Posterior vena cava (tissue), 2 donors: ENCODE data around the gene PCDH9. TPM values are rescaled to one million over a fixed set of nuclear protein-coding genes. Genes with fewer than 3 reads are reported as not detected.
A peak's percentile ranks its signal among the peaks of the same experiment; 100 is the strongest.

ENCODE experiments used
- DNase-seq: peaks from one replicate; pipeline ENCODE4 v3.0.0-alpha.2; 2020; ENCODE audit warnings: low spot score
- intact Hi-C, 2 donors: fragments of 100-400 bp; cut with DNase I; formaldehyde crosslinking; loops; one replicate each; pipeline versions ENCODE4 v1.14.1 to v1.14.2; 2022 to 2023
- total RNA-seq, 2 donors: library from RNA; stranded (reverse); fragmentation: NEBNext Ultra II Directional; extraction: Animal tissue kit (Norgen Biotek cat#: 25700); gene quantifications; one replicate each; pipeline ENCODE4 v1.2.1, GENCODE V29; 2021
- donor health status: DM: yes; HTN: yes; CAD: no.
- donor health status: DM: yes; HTN: yes; CAD: no.

The PCDH9 gene
- total RNA-seq, 2 donors from 2014 or later = 1.6 to 2.4 TPM

DNA sequence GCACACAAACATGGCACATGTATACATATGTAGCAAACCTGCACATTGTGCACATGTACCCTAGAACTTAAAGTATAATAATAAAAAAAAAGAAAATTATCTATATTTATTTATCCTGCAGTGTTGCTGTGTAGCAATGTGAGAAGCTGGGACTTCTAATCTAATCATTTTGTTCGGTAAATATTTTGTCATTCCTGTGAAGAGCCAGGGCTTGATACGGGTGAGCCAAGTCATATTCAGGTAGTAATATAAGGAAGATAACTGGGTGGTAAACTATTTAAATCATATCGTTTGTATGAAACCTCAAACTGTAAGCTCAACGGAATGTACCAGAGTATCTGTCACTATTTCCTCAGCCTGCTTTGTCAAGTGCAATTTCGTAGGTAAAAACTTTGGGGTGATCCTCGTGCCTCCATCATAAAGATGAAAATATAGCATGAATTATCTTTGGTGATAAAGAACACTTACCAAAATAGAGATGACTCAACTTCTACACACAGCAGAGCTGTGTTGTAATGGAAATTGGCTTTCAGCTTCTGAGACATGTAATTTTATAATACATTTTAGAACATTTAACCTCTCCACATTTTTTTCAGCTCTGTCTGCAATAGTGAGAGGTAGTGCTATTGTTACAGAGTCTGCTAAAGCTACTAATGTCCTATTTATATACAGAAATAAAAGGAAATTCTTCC, 92.9 kb downstream of the PCDH9 start:
- intact Hi-C loops = no loop called here
- no peak for DNase-seq

DNA sequence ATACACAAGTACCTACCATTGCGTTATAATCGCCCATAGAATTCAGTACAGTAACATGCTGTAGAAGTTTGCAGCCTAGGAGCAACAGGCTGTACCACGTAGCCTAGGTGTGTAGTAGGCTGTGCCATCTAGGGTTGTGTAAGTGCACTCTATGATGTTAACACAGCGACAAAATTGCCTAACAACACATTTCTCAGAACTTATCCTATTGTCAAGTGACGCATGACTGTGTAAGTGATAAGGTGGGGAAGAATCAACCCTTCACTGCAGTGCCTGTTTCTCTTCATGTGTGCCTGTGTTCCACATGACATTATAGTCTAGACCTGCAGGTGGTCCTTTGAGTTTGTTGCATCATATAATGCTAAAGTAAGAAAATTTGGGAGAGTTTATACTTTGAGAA, 94.0 kb downstream of the PCDH9 start:
- DNase-seq = no peak
- intact Hi-C loops = no loop called here

DNA sequence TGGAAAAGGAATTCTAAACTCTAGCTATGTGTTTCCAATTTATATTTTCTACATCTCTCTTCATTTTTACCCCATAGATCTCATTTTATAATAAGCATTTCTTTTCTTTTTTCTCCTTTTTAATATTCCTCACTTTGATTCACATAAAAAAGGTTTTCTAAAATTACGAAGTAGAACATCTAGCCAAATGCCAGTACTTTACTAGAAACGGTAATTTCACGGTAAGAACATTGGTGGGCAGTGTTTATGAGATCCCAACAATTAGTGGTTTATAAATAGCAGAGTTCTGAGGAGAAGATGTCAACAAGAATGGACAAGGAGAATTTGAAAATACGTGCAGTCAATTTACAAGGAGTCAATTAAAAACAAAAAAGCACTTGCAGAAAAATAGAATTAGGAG, 94.8 kb downstream of the PCDH9 start:
- no peak for DNase-seq
- intact Hi-C loops = no loop called here

DNA sequence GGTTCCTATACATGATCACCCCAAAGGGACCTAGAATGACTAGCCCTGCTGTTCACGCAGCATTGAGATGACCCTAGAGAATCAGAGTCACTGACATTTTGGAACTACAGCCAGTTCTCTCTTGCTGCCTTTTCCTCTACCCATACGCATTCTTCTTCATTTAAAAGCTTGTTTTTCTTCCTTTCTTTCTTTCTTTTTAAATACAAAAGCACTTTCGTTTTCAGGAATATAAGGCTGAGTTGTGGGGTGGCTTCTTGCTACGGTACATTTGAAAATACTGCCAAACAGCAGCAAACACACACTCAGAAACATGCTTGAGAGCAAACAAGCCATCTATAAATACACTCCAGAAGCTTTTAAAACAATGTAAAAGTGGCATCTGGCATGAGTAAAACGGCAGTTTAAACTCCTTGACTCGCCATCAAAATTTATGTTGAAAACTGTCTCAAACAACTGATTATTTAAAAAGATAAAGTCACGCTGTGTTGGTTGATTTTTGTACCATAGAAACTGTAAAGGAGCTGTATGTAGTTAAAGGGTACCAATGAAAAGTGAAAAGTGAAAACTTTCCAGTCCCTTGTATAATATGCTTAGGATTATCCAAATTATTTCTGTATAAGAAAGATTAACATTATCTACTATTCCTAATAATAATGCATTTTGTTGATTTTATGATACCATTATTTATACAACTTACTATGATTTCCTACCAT, 95.6 kb downstream of the PCDH9 start:
- DNase-seq = no peak
- intact Hi-C loops = no loop called here

DNA sequence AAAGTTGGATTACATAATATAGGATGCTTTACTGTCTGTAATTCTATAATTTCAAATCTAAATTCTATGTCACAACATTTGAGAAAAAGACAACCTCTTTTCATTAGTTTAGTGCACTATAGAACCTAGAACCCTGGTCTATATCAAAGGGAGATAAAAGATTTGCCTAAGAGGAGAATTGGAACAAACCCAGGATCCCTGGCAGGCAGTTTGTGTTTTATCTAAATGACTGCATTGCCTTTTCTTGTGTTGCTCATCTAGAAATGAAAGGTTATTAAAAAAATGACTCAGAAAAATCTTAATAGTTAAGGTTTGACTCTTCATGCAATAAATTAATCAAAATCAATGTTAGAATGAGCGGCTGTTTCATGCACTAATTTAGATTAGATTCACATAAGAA, 96.7 kb downstream of the PCDH9 start:
- DNase-seq = no peak
- intact Hi-C loops = no loop called here

DNA sequence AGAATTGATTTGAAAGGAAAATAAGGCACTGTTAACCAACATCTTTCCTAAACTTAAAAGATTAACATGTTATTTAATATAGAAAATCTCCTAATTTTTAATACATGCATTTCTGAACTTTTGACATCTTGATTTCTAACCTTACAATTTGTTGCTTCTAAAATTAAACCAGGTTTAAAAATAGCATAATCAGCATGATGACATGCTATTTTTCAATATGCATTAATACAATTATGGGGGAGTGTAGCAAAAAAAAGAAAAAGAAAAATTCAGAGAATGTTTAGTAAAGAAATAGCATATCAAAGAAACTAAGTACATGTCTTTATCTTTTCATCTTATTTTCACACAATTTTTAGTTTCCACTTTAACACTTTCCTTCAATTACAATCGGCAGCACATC, 98.7 kb downstream of the PCDH9 start:
- intact Hi-C loops = no loop called here
- DNase-seq = no peak

DNA sequence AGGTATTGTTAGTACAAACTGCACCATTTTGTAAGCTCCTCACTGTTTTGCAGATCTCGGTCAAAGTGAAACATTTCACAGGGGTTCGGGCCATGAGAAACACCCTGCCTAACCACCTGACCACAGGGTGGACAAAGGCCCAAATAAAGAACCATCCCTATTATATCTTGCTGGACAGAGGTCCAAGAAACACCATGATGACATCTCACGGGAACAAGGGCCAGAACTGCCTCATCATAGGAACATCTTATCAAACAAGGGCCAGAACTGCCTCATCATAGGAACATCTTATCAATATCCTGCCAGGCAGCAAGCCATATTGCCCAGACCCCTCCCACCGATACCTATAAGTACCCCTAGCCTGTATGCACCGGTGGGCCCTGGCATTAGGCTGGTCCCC, 99.7 kb downstream of the PCDH9 start:
- intact Hi-C loops = no loop called here
- DNase-seq = peak; percentile 30

DNA sequence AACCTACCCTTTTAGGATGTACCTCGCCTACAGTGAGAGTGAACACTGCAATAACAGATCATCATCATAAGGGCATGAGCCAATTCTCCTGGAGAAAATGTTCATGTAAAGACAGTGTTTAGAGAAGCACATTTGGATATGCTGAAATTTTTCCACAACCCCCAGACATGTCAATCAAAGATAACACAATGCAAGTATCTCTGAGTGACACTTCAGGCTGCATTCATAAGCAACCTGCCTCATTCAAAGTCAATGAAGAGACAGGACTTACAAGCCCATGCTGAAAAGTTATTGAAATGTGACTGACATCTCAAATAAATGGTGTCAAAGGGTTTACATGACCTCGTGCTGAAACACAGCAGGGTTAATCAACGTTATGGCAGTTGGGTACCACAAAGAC, 102.0 kb downstream of the PCDH9 start:
- intact Hi-C loops = no loop called here
- no peak for DNase-seq

DNA sequence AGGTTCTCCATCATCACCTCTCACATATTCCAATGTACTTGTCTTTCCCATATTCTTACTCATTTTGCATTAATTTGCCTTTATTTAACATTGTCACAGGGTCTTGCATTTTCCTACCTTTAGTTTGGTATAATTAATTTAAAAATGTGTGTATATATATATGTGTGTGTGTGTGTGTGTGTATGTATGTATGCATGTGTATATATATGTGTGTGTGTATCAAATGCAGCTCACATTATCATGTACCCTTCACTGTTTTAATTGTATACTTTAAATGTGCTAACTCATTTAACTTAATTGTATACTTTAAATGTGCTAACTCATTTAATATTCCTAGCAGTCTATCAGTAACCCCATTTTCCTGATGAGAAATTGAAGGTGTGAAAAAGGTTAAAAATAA, 104.5 kb downstream of the PCDH9 start:
- DNase-seq = no peak
- intact Hi-C loops = no loop called here

DNA sequence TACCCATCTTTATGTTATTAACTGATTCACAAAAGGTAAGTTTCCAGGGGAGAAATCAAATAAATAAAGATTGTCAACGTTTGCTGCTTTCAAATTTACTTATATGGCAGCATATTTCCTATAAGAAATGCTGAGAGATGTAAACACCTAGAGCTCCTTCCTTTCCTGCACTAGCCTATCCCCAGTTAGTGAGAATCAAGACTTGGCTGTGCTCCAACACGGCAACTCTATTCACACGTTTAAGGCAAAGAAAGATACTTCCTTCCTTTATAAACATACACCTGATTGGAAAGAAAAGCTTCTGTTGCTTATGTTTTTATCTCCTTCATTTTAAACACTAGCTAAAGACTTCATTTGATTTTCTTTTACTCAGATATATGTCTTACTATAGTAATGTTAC, 107.0 kb downstream of the PCDH9 start:
- intact Hi-C loops = no loop called here
- DNase-seq = no peak

DNA sequence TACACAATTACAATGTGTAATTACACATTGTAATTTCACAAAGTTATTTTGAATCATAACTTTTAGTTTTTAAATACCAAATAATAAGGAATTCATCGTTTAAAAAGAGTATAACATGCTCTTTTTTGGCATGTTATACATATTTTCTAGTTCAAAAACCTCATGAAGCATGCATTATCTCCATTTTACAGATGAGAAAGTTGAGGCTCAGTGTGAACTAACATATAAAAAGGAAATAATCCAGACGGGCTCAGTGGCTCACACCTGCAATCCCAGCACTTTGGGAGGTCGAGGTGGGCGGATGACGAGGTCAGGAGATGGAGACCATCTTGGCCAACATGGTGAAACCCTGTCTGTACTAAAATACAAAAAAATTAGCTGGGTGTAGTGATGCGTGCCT, 107.9 kb downstream of the PCDH9 start:
- intact Hi-C loops = no loop called here
- DNase-seq = no peak

DNA sequence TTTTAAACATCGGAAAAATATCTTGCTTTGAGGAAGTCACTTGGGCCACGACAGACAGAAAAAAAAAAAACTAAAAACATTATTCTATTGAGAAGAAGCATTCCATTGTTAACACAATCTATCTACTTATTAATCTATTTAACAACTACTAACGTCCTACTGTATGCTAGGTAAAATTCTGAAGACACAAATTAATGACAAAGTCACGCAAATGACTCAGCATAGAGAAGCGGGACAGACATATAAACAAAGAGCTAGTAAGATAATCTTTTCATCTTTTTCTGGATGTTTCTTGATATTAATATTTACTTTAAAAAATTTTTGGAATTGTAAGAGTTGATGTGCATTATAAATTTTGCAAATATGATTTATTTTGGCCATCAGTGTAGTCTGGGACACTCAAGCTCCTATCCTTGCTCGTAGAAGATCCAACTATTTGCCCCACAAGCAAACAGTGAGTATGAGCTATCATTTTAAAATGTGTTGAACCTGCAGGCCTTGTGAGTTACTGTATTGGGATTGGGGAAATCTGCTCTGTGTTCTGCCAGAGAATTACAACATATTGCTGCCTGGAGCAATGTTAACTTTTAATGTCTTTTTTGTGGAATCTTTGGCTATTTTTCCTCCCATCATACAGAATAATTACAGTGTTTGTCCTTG, 109.1 kb downstream of the PCDH9 start:
- intact Hi-C loops = no loop called here
- no peak for DNase-seq

DNA sequence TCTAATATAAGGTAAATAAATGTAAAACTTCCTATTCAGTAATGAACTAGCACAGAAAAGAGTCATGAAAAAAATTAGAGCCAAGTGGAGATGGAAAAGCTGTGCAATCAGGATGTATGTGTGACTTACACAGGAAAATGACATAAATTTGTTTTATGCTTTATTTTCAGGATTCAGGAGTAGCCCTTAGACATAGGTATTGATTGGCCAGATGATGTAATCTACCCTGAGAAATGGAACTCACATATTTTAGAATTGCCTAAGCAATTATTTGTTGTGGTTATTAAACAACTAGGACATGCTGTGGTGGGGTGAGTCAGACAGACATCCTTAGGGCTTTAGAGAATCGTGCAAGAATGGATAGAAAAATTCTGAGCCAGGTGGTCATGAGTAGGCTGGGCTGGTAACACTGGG, 110.6 kb downstream of the PCDH9 start:
- DNase-seq = no peak
- intact Hi-C loops = no loop called here

DNA sequence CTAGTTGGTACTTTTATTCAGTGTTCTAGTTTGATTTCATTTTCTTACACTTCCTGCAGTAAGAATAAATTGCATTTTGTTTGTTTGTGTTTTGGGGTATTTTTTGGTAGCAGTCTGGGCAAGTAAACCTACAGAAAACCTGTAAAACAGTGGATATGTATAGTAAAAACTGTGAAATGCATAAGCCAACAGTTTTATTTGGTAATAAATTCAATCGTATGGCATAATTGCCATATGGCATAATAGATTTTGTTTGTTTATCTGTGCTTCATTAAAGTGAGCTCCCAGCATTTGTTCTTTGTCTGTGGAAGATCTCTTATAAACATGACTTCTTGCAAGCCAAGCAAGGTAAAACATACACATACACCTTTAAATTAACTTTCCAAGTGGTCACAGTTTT, 111.9 kb downstream of the PCDH9 start:
- intact Hi-C loops = no loop called here
- DNase-seq = no peak

DNA sequence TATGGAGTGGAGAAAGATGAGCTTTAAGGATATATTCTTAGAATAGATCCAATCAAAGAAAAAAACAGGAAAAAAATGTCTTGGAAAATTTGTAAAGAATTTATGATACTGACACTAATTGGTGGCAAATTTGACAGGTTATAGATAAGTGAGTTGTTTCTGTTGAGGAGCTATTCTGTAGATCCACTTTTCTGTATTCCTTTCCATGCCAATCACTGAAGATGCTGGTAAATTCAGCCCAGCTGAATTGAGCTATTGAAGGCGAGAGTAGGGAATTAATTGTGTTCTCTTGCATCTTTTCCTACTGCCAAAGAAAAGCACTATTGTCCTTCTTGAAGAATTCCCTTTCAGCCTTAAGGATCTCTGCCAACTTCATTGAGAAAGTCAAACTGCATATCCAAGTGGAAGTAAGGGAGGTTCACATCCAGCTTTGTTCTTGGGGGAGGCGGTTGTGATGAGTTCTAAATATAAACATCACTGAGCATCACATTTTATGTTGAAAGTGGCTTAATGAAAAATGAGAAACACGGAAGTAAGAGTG, 113.1 kb downstream of the PCDH9 start:
- DNase-seq = no peak
- intact Hi-C loops = no loop called here

DNA sequence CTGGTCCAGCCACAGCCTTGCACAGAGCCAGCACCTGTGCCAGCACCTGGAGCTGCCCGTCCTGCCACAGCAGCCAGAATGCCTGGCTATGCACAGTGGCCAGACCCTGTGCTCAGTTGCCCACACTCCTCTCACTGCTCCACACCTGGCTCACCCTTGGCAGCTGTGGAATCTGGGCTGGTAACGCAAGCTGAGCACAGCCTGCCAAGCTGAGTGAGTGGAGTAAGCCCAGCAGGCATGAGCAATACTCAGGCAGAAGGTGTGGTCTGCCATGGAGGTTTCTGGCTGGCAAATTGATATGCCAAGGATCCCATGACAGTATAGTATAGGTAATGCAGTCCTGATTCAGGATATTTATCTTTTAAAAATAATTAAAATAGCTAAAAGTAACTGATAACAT, 122.2 kb downstream of the PCDH9 start:
- peak; percentile 17 for DNase-seq
- intact Hi-C loops = no loop called here

DNA sequence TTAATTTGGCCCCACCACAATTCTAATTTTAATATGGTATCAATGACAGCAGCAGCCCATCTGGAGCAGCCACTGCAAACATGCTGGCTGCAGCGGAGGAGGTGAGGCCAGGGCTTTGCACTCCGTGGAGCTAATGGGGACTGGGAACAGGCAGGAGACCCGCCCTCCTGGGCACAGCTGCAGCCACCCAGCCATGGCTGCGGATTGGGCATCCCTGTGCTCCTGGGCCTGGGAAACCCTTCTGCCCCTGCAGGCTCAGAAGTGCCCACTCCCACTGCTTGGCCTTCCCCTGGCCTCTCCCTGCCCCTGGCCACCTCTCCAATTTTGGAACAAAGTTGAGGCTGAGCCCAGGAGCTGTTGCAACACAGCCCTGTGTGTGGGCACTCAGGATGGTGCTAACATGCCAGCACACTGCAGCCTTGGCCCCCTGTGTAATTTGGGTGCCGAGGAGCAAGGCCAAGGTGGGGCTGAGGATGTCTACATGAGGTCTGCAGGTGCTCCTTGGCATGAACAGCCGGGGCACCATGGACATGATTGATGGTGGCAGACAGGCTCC, 123.6 kb downstream of the PCDH9 start:
- intact Hi-C loops = no loop called here
- peak; percentile 63 for DNase-seq

DNA sequence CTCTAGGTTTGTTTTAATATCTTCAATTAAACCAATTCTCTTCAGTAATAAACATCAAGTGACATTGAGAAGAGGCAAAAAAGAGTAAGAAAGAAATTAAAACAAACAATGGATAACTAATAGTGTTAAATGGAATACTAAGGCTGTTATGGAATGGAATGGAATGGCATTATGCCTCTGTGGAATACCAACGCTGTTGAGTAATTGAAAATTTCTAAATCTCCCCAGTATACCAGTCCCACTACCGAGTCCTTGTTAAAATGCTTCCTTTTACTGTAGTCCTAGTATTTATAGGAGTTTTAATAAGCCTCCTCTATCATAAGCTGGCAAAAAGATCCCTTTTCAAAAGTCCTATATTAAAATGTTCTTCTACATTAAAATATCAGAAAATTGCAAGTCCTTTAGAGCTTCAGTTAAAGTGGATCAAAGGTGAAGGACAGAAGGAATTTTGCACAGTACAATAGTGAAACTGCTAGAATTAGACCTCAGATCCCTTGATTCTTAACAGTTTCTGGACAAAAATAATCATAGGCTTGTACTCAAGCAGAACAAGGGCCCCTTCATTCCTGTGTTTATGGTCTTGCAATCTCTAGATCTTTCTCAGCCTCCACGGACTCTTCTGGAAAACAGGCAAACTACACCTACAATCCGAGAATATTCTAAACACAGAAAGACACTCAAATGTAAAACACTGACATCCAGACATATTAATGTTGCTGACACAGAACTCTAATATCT, 128.2 kb downstream of the PCDH9 start:
- no peak for DNase-seq
- intact Hi-C loops = no loop called here

DNA sequence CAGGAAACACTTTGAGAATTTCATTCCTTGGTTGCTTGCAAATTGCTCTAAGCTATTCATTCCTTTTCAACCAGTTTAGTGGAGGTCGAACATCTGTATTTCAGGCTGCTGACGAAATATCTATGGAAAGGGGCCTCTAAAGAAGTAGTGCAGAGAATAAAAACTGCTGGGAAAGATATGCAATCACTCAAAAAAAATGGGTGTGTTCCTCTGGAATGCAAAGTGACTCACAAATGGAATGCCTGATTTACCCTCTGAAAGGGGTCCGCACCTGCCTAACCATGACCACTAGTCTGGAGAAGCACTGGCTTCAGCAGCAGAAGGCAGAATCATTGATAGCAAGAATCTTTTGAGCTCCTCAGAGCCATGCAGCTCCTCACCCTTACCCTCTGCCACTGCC, 129.4 kb downstream of the PCDH9 start:
- DNase-seq = no peak
- intact Hi-C loops = no loop called here

DNA sequence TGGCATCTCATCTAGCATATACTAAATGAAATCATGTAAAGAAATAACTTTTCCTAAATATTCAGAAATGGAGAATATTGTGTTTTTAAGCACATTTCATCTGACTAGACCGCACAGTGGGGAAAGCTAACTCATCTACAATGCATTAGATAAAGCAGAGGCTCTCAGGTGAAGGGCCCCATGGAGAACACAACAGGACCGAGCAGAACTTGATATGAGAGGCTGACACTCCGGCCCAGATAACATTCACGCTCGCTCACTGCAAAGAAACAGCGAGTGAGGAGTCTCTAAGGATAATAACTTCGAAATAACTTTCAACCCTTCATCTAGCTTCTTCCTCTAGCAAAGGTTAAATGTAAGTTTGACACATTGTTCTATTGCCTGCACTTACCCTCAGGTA, 130.6 kb downstream of the PCDH9 start:
- intact Hi-C loops = no loop called here
- no peak for DNase-seq
